HG03025 (cell line): ENCODE measurements around the gene CCL27.

Experiments used
- ATAC-seq: cut with Tn5 transposase; IDR thresholded peaks from one replicate; pipeline ENCODE4 v1.9.1; 2021; ENCODE audit warnings: mild to moderate bottlenecking, moderate library complexity; ENCODE audit not compliant: unreplicated experiment, low FRiP score

The CCL27 gene

GRCh38 chr9:34662526-34663302 lies at the start of gene CCL27:
Gene CCL27 (minus strand): TSS chr9:34662657. CDS start chr9:34662633, 24 bp downstream.
- ATAC-seq: no peak

DNA sequence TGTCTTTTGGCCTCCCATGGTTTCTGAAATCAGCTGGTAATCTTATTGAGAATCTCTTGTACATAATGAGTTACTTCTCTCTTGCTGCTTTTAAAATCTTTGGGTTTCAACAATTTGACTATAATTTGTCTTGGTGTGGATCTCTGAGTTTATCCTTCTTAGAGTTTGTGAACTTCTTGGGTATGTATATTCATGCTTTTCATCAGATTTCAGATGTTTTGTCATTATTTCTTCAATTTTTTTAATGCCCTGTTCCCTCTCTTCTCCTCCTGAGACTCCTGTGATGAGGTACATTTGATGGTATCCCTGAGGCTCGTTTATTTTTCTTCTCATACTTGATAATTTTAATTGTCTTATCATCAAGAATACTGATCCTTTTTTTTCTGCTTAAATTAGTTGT lies 49.7 kb upstream of the CCL27 start:
- ATAC-seq: no peak

- ATAC-seq: no peak
Measured at GRCh38 chr9:34710023-34710422, 47.6 kb upstream of the CCL27 start, which contains the start of gene CCL21. Gene CCL21 (minus strand): TSS chr9:34710136. CDS start chr9:34710066, 70 bp downstream.

DNA sequence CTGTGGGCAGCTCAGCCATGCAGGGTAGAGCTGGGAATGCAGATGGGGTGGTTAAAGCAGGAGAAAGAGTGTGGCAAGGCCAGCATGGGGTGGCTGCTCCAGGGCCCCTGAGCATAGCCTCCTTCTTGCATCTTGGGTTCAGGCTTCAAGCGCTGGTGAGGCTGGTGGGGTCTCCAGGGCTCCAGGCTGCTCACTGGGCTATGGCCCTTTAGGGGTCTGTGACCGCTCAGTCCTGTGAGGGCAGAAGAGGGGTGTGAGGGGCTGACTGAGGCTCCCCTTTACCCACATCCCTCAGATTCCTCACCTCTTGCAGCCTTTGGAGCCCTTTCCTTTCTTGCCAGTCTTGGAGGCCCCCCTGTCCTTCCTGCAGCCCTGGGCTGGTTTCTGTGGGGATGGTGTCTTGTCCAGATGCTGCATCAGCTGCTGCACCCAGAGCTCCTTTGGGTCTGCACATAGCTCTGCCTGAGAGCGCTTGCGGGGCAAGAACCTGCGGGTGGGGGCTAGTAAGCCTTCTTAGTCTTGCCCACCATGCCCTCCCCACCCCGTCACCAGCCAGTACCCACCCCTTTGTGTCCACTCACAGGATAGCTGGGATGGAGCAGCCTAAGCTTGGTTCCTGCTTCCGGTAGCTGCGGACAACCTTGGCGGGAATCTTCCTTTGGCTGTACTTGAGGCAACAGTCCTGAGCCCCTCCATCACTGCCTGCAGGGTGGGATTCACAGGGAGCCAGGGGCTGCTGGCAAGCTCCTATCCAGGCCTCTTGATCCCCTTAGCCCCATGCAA lies 46.9 kb upstream of the CCL27 start:
- ATAC-seq: no peak

- ATAC-seq: no peak
Measured at GRCh38 chr9:34707130-34707529, 44.7 kb upstream of the CCL27 start.

DNA sequence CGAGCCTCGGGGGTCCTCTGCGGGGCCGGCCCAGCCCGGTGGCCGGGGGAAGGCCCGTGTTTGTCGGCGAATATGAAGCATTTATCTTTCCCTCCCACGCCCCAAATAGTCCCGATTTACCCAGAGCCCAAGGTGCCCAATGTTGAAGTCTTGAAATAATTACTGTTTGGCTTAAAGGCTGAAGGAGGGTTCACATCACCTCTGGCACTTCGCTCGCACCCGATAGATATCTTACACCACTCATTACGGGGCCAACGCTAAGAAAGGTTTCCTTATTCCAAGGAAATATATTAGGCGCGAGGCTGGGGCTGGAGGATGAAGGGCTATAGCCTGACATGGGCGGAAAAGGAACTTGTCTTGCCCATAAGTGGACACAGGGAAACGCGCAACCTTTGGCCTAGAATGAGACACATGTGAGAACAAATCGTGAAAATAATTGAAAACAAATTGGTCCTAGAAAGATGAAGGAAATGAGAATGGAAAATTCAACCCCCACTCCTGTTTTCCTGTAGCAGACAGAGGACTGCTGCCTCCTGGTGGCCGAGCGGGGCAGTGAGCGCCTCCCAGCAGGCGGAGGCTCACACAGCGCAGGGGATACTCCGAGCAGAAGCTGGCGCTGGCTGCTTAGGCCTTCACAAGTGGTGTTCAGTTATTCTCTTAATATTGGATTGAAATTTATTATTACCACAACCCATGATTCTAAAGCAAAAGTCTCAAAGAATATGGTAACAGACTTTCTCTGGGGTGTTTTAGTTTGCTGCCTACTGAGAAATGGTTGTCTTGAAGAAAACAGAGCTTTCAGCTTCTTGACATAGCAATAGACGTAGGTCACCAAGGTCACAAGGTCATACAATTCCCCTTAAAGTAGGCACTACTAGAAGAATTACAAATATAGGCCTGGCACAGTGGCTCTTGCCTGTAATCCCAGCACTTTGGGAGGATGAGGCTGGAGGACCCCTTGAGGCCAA lies 39.6 kb upstream of the CCL27 start:
- no peak for ATAC-seq

- ATAC-seq: no peak
Measured at GRCh38 chr9:34701023-34701768, 38.7 kb upstream of the CCL27 start.

- ATAC-seq: no peak
Measured at GRCh38 chr9:34694811-34695210, 32.4 kb upstream of the CCL27 start.

GRCh38 chr9:34693560-34693959 lies 31.1 kb upstream of the CCL27 start:
- ATAC-seq: no peak

DNA sequence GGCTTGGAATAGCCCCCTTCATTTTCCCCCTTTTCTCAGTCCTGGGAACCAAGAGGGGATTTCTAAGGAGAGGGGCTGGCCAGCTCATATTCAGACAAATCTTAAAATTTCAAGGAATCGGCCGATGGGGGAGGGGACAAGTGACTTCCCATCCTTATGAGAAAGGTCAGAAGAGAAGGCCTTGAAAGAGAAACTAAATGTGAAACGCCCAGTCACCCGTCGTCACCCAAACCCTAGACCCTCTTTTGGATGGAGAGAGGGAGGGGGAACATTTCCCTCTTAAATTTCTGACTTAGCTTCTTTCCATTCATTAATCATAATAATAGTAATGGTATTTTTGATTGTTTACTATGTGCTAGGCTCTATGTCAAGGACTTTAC lies 29.5 kb upstream of the CCL27 start:
- no peak for ATAC-seq

DNA sequence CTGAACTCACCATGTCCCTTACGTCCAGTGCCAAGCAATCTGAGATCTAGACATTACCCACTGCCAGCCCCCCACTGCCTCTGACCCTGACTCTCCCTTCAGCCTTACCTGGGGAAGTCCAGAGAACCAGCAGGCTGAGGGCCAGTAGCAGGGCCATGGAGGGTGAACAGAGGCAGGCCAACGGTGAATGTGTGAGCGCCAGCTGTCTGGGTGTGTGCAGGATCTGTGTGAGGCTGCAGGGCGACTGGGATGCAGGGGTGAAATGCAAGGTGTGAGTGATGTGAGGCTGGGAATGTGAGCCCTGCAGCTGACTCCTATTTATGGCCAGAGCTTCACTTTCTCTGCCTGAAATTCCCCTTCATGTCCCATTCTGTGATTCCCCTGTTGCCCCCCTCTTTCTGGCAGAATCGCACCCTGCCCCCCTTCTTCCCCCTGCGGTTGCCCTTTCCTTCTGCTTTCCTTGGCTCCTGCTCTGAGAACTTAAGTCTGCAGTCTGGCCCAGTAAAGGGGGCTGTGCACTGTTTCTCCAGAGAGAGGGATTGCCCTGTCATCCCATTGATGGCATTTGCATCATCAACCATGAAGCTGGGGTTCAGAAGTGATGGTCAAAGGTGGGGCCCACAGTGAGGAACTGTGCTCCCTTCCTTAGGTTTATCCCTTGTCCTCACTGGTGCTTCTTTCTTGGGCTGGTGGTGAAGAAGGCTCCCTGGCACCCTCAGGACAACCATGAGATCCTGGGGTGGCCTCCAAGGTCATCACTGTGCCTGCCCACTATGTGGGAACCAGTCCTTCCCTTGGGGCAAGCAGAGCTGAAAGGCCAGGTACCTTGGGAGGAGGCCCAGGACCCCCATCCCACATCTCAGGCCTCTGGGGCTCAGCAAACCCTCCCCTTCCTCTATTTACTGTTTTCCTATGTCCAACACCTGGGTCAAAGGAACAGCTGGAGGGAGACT lies 28.8 kb upstream of the CCL27 start, which contains the start of gene CCL19:
Gene CCL19 (minus strand): TSS at position 294 of the 953 bp plus-strand sequence. CDS start 137 bp downstream, at position 157.
- no peak for ATAC-seq

GRCh38 chr9:34689512-34689911 lies 27.1 kb upstream of the CCL27 start:
- no peak for ATAC-seq

- no peak for ATAC-seq
Measured at GRCh38 chr9:34689116-34689470, 26.6 kb upstream of the CCL27 start.

- no peak for ATAC-seq
Measured at GRCh38 chr9:34688329-34689115, 26.1 kb upstream of the CCL27 start.

DNA sequence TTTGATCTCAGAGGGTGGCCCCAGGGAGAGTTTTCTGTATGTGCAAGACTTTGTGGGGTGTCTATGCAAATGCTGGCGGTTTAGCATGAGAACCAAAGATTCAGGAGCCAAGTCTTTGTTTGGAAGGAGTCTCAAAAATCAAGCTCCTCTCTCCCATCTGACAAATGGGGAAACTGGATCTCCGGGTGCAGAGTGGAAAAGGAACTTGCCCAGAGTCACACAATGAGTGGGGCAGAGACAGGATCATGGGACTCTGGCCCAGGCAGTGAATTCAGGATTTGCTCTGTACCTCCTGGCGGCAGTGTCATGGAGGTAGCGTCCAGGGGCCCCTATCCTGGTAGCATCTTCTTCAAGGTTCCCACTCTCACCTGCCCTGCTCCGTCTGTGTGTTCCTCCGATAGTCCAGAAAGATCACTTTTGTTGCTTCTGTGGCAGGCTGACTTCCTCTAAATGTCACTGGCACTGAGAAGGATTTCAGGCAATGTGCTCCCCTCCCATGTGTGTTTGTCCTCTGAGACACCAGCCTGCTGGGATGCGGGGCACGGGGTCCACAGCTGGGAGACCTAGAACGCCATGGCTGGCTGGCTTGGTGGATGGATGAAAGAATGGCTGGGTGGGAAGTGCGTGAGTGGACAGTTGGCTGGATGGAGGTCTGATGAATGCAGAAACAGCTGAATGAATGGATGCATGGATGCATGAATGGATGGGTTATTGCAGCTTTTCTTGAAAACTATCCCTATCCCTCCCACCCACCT lies 25.0 kb upstream of the CCL27 start:
- no peak for ATAC-seq

DNA sequence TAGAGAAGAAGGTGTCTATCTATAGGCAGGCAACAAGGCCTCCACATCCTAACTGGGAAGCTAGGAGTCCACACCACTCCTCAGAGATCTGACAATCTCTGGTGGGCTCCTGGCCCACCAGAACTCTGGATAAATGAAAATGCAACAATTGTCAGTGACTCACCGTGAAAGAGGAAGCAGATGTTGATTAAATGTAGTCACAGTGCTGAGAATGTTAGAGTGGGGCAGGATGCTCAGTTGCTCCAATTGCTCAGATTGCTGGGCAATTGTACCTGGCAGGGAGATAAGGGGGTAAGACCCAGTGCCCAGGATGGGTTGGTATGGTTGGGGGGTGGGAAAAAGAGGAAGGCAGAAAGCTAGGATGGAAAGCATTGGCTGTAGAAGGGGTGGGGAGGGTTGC lies 24.3 kb upstream of the CCL27 start:
- no peak for ATAC-seq

DNA sequence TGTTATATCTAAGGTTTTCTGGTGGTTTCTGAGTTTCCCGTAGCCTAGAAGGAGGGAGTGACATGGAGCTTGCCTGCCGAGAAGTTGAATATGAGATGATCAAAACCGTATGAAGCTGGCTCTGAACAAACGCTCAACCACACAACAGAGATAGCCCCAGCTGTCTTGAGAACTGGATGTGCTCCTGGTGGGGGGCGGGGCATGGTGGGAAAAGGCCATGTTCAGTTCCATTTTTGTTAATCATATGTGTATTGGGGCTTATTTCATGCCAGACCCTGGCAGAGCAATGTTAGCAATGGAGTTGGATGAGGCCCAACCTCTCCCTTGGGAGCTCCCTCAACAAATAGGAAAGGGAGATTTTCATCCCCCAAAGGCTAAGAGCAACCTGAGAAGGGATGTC lies 23.8 kb upstream of the CCL27 start:
- no peak for ATAC-seq
